Liver (tissue), 9 donors: ENCODE measurements around the gene FRMD6. TPM values are rescaled to one million over a fixed set of nuclear protein-coding genes. Genes with fewer than 3 reads are reported as not detected.

Source experiments
- DNase-seq: peaks from one replicate; pipeline ENCODE4 v3.0.0-alpha.2; 2017; ENCODE audit warnings: low spot score
- H3K27ac ChIP-seq, 2 donors: one replicate each; pipeline ENCODE4 v1.7.0; 2013; ENCODE audit warnings: inconsistent platforms in 2 of 2, low read length in 2 of 2, control low read depth in 1 of 2, low read depth in 1 of 2, mild to moderate bottlenecking in 1 of 2
- H3K27me3 ChIP-seq, 4 donors: one replicate each; pipeline versions ENCODE4 v1.6.1 to v1.7.0; 2013; ENCODE audit warnings: low read length in 3 of 4, inconsistent platforms in 1 of 4, mild to moderate bottlenecking in 1 of 4, moderate library complexity in 1 of 4; ENCODE audit not compliant: control insufficient read depth in 4 of 4, insufficient read depth in 4 of 4
- H3K36me3 ChIP-seq, 4 donors: one replicate each; pipeline versions ENCODE4 v1.6.1 to v1.7.0; 2013; ENCODE audit warnings: low read length in 3 of 4, mild to moderate bottlenecking in 3 of 4, low read depth in 1 of 4, moderate library complexity in 1 of 4; ENCODE audit not compliant: control insufficient read depth in 4 of 4, insufficient read depth in 3 of 4
- H3K4me1 ChIP-seq, 4 donors: one replicate each; pipeline versions ENCODE4 v1.6.1 to v1.7.0; 2013; ENCODE audit warnings: low read length in 3 of 4, mild to moderate bottlenecking in 3 of 4, moderate library complexity in 1 of 4; ENCODE audit not compliant: control insufficient read depth in 4 of 4, insufficient read depth in 4 of 4
- H3K4me3 ChIP-seq, 3 donors: one replicate each; pipeline versions ENCODE4 v1.6.1 to v1.7.0; 2013; ENCODE audit warnings: low read length in 3 of 3, control low read depth in 1 of 3, low read depth in 1 of 3, mild to moderate bottlenecking in 1 of 3
- H3K9ac ChIP-seq, 2 donors: one replicate each; pipeline ENCODE4 v1.7.0; 2013; ENCODE audit warnings: low read length in 2 of 2, mild to moderate bottlenecking in 2 of 2, moderate library complexity in 2 of 2, control low read depth in 1 of 2, low read depth in 1 of 2
- H3K9me3 ChIP-seq, 4 donors: one replicate each; pipeline versions ENCODE4 v1.6.1 to v1.7.0; 2013; ENCODE audit warnings: low read length in 3 of 4; ENCODE audit not compliant: control insufficient read depth in 4 of 4
- CTCF ChIP-seq: fragments of 150-350 bp; IDR thresholded peaks from 2 replicates; pipeline ENCODE4 v1.5.1; 2017; ENCODE audit warnings: improper control_type of control experiment, low read depth, low read length; ENCODE audit not compliant: missing input control
- EGR1 ChIP-seq, 2 donors: IDR thresholded peaks; 2 replicates each; pipeline ENCODE4 v1.6.1; 2016 to 2018; ENCODE audit warnings: antibody characterized with exemption in 2 of 2, low read depth in 2 of 2
- FOXA1 ChIP-seq: IDR thresholded peaks from 2 replicates; pipeline ENCODE4 v1.6.1; 2016; ENCODE audit warnings: antibody characterized with exemption
- FOXA2 ChIP-seq: IDR thresholded peaks from 2 replicates; pipeline ENCODE4 v1.6.1; 2016; ENCODE audit warnings: antibody characterized with exemption
- GABPA ChIP-seq, 2 donors: IDR thresholded peaks in 1 of 2; conservative IDR thresholded peaks in 1 of 2; 2 replicates each; pipeline ENCODE4 v1.6.1; 2016; ENCODE audit warnings: antibody characterized with exemption in 2 of 2, mild to moderate bottlenecking in 1 of 2, moderate library complexity in 1 of 2
- HNF4A ChIP-seq, 2 donors: conservative IDR thresholded peaks; 2 replicates each; pipeline ENCODE4 v1.6.1; 2016; ENCODE audit warnings: antibody characterized with exemption in 2 of 2, mild to moderate bottlenecking in 2 of 2
- HNF4G ChIP-seq: IDR thresholded peaks from 2 replicates; pipeline ENCODE4 v1.6.1; 2016; ENCODE audit warnings: antibody characterized with exemption
- JUND ChIP-seq, 2 donors: IDR thresholded peaks; 2 replicates each; pipeline ENCODE4 v1.6.1; 2016; ENCODE audit warnings: antibody characterized with exemption in 2 of 2
- NR2F2 ChIP-seq: IDR thresholded peaks from 2 replicates; pipeline ENCODE4 v1.6.1; 2016; ENCODE audit warnings: antibody characterized with exemption
- RAD21 ChIP-seq, 2 donors: IDR thresholded peaks; 2 replicates each; pipeline ENCODE4 v1.6.1; 2016; ENCODE audit warnings: antibody characterized with exemption in 2 of 2, mild to moderate bottlenecking in 2 of 2
- REST ChIP-seq: IDR thresholded peaks from 2 replicates; pipeline ENCODE4 v1.6.1; 2016; ENCODE audit warnings: antibody characterized with exemption, mild to moderate bottlenecking
- RXRA ChIP-seq, 2 donors: IDR thresholded peaks; 2 replicates each; pipeline ENCODE4 v1.6.1; 2017 to 2018; ENCODE audit warnings: antibody characterized with exemption in 2 of 2, mild to moderate bottlenecking in 1 of 2
- SP1 ChIP-seq: IDR thresholded peaks from 2 replicates; pipeline ENCODE4 v1.6.1; 2018; ENCODE audit warnings: antibody characterized with exemption, mild to moderate bottlenecking
- TAF1 ChIP-seq: conservative IDR thresholded peaks from 2 replicates; pipeline ENCODE4 v1.6.1; 2016; ENCODE audit warnings: antibody characterized with exemption, mild to moderate bottlenecking
- YY1 ChIP-seq: IDR thresholded peaks from 2 replicates; pipeline ENCODE4 v1.6.1; 2016; ENCODE audit warnings: antibody characterized with exemption, mild to moderate bottlenecking
- WGBS: extraction: QIAGEN DNeasy Blood & Tissue Kit; methylation state at CpG from one replicate; pipeline ENCODE4 v1.1.7; 2013; 5-methylcytosine and 5-hydroxymethylcytosine counted together
- polyA plus RNA-seq, 2 donors: library from polyadenylated mRNA; stranded (reverse) in 1 of 2; unstranded in 1 of 2; fragments of 200-250 nt in 1 of 2; fragments of >200 nt in 1 of 2; fragmentation: Nextera tagmentation in 1 of 2; extraction: Ambion mirVana in 1 of 2; gene quantifications; one replicate each; pipeline versions ENCODE4 v1.2.1 to v1.2.3, GENCODE V29; 2013 to 2015
- total RNA-seq, 2 donors: library from RNA; depleted of rRNA; stranded (reverse); fragments of >200 nt; gene quantifications; one replicate each; pipeline ENCODE4 v1.2.3, GENCODE V29; 2014
- TF ChIP-seq, protein P1 (sequence below): IDR thresholded peaks from 2 replicates; pipeline ENCODE4 v1.6.1; 2016; ENCODE audit warnings: antibody characterized with exemption
- TF ChIP-seq, protein P2 (sequence below): IDR thresholded peaks from 2 replicates; pipeline ENCODE4 v1.6.1; 2016; ENCODE audit warnings: antibody characterized with exemption
- TF ChIP-seq, protein P3 (sequence below): IDR thresholded peaks from 2 replicates; pipeline ENCODE4 v1.6.1; 2016; ENCODE audit warnings: antibody characterized with exemption
- donor health status: healthy.
- donor health status: healthy.
- donor health status: healthy.
- donor health status: healthy.
- donor health status: healthy.

FRMD6 gene
- total and polyA plus RNA-seq, 4 donors, result 2.4 to 10.0 (median 3.4) TPM

DNA sequence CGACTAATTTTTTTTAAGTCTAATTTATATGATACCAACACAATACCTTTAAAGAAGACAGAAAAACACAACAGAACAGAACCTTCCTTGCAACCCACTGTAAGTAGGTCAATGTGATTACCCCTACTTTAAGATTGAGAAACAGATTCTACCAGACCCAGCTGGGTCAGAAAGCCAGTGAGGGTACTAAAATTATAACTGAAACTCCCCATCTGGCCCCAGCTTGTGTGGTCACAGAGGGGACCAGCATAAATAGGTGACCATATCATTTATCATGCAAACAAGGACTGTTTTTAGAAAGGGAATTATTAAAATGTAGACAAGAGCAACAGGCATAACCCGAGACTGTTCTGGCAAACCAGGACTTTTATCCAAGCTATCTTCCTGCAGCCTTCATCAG is 30.1 kb upstream of the FRMD6 start:
- no peaks in the 10 kb centered on the region for H3K36me3 ChIP-seq
- no peak for DNase-seq
- peaks cover 0 to 7% (median 5%) of the 10 kb centered on the region in 4 donors for H3K4me1 ChIP-seq
- H3K9me3 ChIP-seq, result peaks cover 0 to 2% (median 0%) of the 10 kb centered on the region in 4 donors
- H3K9ac ChIP-seq, result no peak overlapping the region
- no peaks in the 10 kb centered on the region for H3K27me3 ChIP-seq
- no peak for TF ChIP-seq RXRA (IDR thresholded peaks at IDR 0.05)
- TF ChIP-seq YY1, result no peak
- TF ChIP-seq JUND (IDR thresholded peaks at IDR 0.05), result no peak
- no peak for TF ChIP-seq REST
- TF ChIP-seq, protein P1, sequence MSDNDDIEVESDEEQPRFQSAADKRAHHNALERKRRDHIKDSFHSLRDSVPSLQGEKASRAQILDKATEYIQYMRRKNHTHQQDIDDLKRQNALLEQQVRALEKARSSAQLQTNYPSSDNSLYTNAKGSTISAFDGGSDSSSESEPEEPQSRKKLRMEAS, result no peak
- TF ChIP-seq HNF4G, result no peak
- TF ChIP-seq EGR1 (IDR thresholded peaks at IDR 0.05; ENCODE audit: low read depth in 2 of 2), result no peak
- no peak for TF ChIP-seq GABPA (IDR thresholded peaks at IDR 0.05 in 1 of 2, conservative IDR thresholded peaks at IDR 0.05 in 1 of 2)
- TF ChIP-seq FOXA1, result no peak
- TF ChIP-seq TAF1, result no peak
- no peak for TF ChIP-seq HNF4A (conservative IDR thresholded peaks at IDR 0.05)
- no peak for TF ChIP-seq NR2F2
- TF ChIP-seq SP1, result no peak
- TF ChIP-seq, protein P2, sequence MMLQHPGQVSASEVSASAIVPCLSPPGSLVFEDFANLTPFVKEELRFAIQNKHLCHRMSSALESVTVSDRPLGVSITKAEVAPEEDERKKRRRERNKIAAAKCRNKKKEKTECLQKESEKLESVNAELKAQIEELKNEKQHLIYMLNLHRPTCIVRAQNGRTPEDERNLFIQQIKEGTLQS, result no peak
- no peak for TF ChIP-seq FOXA2
- TF ChIP-seq RAD21 (IDR thresholded peaks at IDR 0.05), result no peak
- TF ChIP-seq CTCF, result no peak
- TF ChIP-seq, protein P3, sequence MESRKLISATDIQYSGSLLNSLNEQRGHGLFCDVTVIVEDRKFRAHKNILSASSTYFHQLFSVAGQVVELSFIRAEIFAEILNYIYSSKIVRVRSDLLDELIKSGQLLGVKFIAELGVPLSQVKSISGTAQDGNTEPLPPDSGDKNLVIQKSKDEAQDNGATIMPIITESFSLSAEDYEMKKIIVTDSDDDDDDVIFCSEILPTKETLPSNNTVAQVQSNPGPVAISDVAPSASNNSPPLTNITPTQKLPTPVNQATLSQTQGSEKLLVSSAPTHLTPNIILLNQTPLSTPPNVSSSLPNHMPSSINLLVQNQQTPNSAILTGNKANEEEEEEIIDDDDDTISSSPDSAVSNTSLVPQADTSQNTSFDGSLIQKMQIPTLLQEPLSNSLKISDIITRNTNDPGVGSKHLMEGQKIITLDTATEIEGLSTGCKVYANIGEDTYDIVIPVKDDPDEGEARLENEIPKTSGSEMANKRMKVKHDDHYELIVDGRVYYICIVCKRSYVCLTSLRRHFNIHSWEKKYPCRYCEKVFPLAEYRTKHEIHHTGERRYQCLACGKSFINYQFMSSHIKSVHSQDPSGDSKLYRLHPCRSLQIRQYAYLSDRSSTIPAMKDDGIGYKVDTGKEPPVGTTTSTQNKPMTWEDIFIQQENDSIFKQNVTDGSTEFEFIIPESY, result no peak
- no peak overlapping the region for H3K27ac ChIP-seq
- no peak overlapping the region for H3K4me3 ChIP-seq
- WGBS, result 87% methylated on average over 2 of the region's 2 CpGs
